T-cell (primary cell): ENCODE data around the gene RAB20. TPM values are rescaled to one million over a fixed set of nuclear protein-coding genes. Genes with fewer than 3 reads are reported as not detected.

Experiments
- ATAC-seq, 4 experiments: fragments of 200-7000 bp in 3 of 4; fragments of 150-1000 bp in 1 of 4; cut with Tn5 transposase; replicated peaks in 1 of 4; 1 replicate in 3 of 4; 2 replicates in 1 of 4; pipeline ENCODE4 v1.10.0; 2021; ENCODE audit warnings: moderate library complexity in 3 of 4, mild to moderate bottlenecking in 2 of 4, moderate number of reproducible peaks in 1 of 4
- CTCF ChIA-PET, 2 donors: fragments of 300-600 bp; sonication (Branson Sonifier 250); formaldehyde crosslinking; loops; one replicate each; lab custom pipeline; 2022; ENCODE audit warnings: antibody characterized with exemption in 2 of 2; lab: Charles Lee
- POLR2A ChIA-PET, 2 donors: fragments of 300-600 bp; sonication (Branson Sonifier 250); formaldehyde crosslinking; loops; one replicate each; lab custom pipeline; 2022; ENCODE audit warnings: antibody characterized with exemption in 2 of 2; lab: Charles Lee
- DNase-seq, 35 experiments: peaks; one replicate each; pipeline versions ENCODE4 v3.0.0 to v3.0.0-alpha.2; 2013 to 2023
- H3K27ac ChIP-seq: one replicate; pipeline ENCODE4 v1.5.1; 2013; ENCODE audit warnings: low read length
- H3K27me3 ChIP-seq, 2 experiments: replicated peaks in 1 of 2; 1 replicate in 1 of 2; 2 replicates in 1 of 2; pipeline versions ENCODE4 v1.6.1 to v1.7.0; 2013; ENCODE audit warnings: low read length in 1 of 2, mixed read lengths in 1 of 2; ENCODE audit not compliant: control insufficient read depth in 2 of 2, insufficient read depth in 2 of 2; ENCODE audit errors: extremely low read depth in 1 of 2
- H3K36me3 ChIP-seq, 2 donors: 1 replicate in 1 of 2; 2 replicates in 1 of 2; pipeline versions ENCODE4 v1.6.1 to v1.7.0; 2013; ENCODE audit warnings: low read length in 1 of 2; ENCODE audit not compliant: control insufficient read depth in 2 of 2, insufficient read depth in 1 of 2; ENCODE audit errors: extremely low read depth in 1 of 2
- H3K4me1 ChIP-seq, 2 experiments: 1 replicate in 1 of 2; 2 replicates in 1 of 2; pipeline versions ENCODE4 v1.6.1 to v1.7.0; 2013; ENCODE audit warnings: low read length in 2 of 2, mixed read lengths in 1 of 2; ENCODE audit not compliant: insufficient read depth in 2 of 2, control insufficient read depth in 1 of 2; ENCODE audit errors: extremely low read depth in 1 of 2
- H3K4me3 ChIP-seq, 2 donors: 1 replicate in 1 of 2; 2 replicates in 1 of 2; pipeline versions ENCODE4 v1.5.1 to v1.7.0; 2013; ENCODE audit warnings: mild to moderate bottlenecking in 2 of 2, low read length in 1 of 2, moderate library complexity in 1 of 2; ENCODE audit not compliant: control insufficient read depth in 1 of 2; ENCODE audit errors: extremely low read depth in 1 of 2
- H3K9me3 ChIP-seq: 2 replicates; pipeline ENCODE4 v1.7.0; 2013
- H3K27ac Mint-ChIP-seq, 2 donors: one replicate each; pipeline ENCODE4 v1.8.0; 2020 to 2021; ENCODE audit warnings: mild to moderate bottlenecking in 2 of 2, mixed read lengths in 2 of 2
- H3K27me3 Mint-ChIP-seq, 2 donors: one replicate each; pipeline ENCODE4 v1.8.0; 2021 to 2022; ENCODE audit warnings: mixed read lengths in 2 of 2
- H3K36me3 Mint-ChIP-seq: one replicate; pipeline ENCODE4 v1.8.0; 2021; ENCODE audit warnings: mixed read lengths
- H3K4me1 Mint-ChIP-seq, 3 donors: one replicate each; pipeline ENCODE4 v1.8.0; 2020 to 2022; ENCODE audit warnings: mixed read lengths in 3 of 3, mild to moderate bottlenecking in 1 of 3
- H3K4me3 Mint-ChIP-seq, 3 donors: one replicate each; pipeline ENCODE4 v1.8.0; 2020 to 2022; ENCODE audit warnings: mild to moderate bottlenecking in 3 of 3, mixed read lengths in 3 of 3, moderate library complexity in 3 of 3
- H3K9me3 Mint-ChIP-seq, 3 donors: one replicate each; pipeline ENCODE4 v1.8.0; 2020 to 2022; ENCODE audit warnings: mixed read lengths in 3 of 3
- WGBS: methylation state at CpG from one replicate; pipeline ENCODE4 v1.1.5; 2013; ENCODE audit warnings: missing lambda C conversion rate; ENCODE audit not compliant: insufficient coverage; 5-methylcytosine and 5-hydroxymethylcytosine counted together
- total RNA-seq, 35 experiments: library from RNA in 6 of 35; stranded (reverse) in 6 of 35; fragments of 120-200 nt in 1 of 35; gene quantifications; one replicate each; pipeline versions ENCODE4 v1.2.1 to v1.2.4 and lab custom pipeline; 2013 to 2026

Gene RAB20
- total RNA-seq, 5 donors from 2014 or later (not counting 1 experiment from before 2014, with no cell fraction given), result 0.47 to 3.1 (median 2.1) TPM

DNA sequence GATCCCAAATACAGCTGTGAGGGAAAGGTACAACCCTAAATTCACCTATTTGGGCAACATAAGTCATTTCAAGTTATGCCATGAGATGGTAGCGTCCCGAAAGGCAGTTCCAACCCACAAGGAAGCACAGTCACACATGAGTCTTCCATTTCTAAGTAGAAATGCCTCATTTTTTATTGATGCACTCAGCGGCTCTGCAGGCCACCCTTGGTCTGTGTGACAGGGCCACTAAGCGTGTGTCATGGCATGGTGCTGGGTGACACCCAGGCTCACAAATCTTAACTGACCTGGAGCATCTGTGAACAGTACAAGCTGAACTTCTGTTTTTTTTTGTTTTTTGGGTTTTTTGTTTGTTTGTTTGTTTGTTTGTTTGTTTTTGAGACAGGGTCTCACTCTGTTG, 15.1 kb downstream of the RAB20 start:
- Histone ChIP-seq H3K4me1 (no peaks in the 10 kb centered on the region), H3K4me3 (no peak overlapping the region), H3K36me3 (no peaks in the 10 kb centered on the region), H3K27me3 (peaks cover 0 to 2% of the 10 kb centered on the region in 2 experiments), H3K27ac (no peak overlapping the region), H3K9me3 (no peaks in the 10 kb centered on the region)
- Mint-ChIP-seq H3K36me3 (peaks cover 11% of the 10 kb centered on the region), H3K4me1 (no peaks in the 10 kb centered on the region), H3K27me3 (no peaks in the 10 kb centered on the region), H3K4me3 (no peak overlapping the region), H3K9me3 (peaks cover 0 to 5% (median 0%) of the 10 kb centered on the region in 3 donors), H3K27ac (no peak overlapping the region)
- POLR2A ChIA-PET, result no interaction called here
- ATAC-seq (no peak), DNase-seq (no peak)
- WGBS, result 92% methylated on average over 4 of the region's 4 CpGs
- CTCF ChIA-PET, result no interaction called here

DNA sequence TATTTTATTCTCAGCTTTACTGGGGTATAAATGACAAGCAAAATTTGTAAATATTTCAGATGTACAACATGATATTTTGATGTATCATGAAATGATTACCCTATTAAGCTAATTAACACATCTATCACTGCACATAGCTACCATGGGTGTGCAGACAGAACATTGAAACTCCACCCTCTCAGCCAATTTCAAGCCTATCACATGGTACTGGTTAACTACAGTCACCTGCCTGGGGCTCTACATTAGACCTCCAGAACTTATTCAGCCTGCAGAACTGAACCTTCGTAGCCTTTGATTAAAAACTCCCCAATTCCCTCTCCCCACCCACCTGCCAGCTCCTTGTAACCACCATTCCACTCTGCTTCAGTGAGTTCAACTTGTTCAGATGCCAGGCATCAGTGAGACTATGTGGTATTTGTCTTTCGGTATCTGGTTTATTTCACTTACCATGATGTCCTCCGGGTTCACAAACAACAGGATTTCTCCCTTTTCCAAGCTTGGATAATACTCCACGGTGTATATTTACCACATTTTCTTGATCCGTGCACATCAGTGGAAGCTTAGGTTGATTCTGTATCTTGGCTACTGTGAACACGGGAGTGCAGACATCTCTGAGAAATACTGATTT, 19.2 kb downstream of the RAB20 start:
- no CpG with 5 or more reads among the region's 6 CpGs for WGBS
- H3K9me3 Mint-ChIP-seq, result peaks cover 0 to 5% (median 0%) of the 10 kb centered on the region in 3 donors
- no peak overlapping the region for H3K4me3 Mint-ChIP-seq
- Histone ChIP-seq H3K36me3 (no peaks in the 10 kb centered on the region), H3K27me3 (peaks cover 0 to 2% of the 10 kb centered on the region in 2 experiments), H3K4me1 (no peaks in the 10 kb centered on the region), H3K4me3 (no peak overlapping the region), H3K9me3 (no peaks in the 10 kb centered on the region), H3K27ac (no peak overlapping the region)
- no peak overlapping the region for H3K27ac Mint-ChIP-seq
- H3K4me1 Mint-ChIP-seq, result peaks cover 3 to 7% (median 4%) of the 10 kb centered on the region in 3 donors
- no peaks in the 10 kb centered on the region for H3K27me3 Mint-ChIP-seq
- peaks cover 9% of the 10 kb centered on the region for H3K36me3 Mint-ChIP-seq
- ChIA-PET CTCF (interaction anchor here in 1 of 2 donors (0.6 kb wide), 1 partner anchor 20 kb away, joined by 6 read pairs; no protein-coding TSS in a partner anchor), POLR2A (no interaction called here)
- no peak for DNase-seq
- no peak for ATAC-seq

- Histone ChIP-seq H3K27ac (no peak overlapping the region), H3K4me3 (no peak overlapping the region), H3K27me3 (peaks cover 0 to 2% of the 10 kb centered on the region in 2 experiments), H3K4me1 (no peaks in the 10 kb centered on the region), H3K36me3 (no peaks in the 10 kb centered on the region), H3K9me3 (no peaks in the 10 kb centered on the region)
- ATAC-seq (no peak), DNase-seq (no peak)
- no peaks in the 10 kb centered on the region for H3K27me3 Mint-ChIP-seq
- H3K4me1 Mint-ChIP-seq, result peaks cover 5 to 8% (median 6%) of the 10 kb centered on the region in 3 donors
- H3K9me3 Mint-ChIP-seq, result peaks cover 0 to 5% (median 0%) of the 10 kb centered on the region in 3 donors
- POLR2A ChIA-PET, result no interaction called here
- no peak overlapping the region for H3K4me3 Mint-ChIP-seq
- peaks cover 3% of the 10 kb centered on the region for H3K36me3 Mint-ChIP-seq
- WGBS, result 89% methylated on average over 4 of the region's 4 CpGs
- no peak overlapping the region for H3K27ac Mint-ChIP-seq
- CTCF ChIA-PET, result no interaction called here
Observed at GRCh38 chr13:110541526-110541920, 20.0 kb downstream of the RAB20 start.

DNA sequence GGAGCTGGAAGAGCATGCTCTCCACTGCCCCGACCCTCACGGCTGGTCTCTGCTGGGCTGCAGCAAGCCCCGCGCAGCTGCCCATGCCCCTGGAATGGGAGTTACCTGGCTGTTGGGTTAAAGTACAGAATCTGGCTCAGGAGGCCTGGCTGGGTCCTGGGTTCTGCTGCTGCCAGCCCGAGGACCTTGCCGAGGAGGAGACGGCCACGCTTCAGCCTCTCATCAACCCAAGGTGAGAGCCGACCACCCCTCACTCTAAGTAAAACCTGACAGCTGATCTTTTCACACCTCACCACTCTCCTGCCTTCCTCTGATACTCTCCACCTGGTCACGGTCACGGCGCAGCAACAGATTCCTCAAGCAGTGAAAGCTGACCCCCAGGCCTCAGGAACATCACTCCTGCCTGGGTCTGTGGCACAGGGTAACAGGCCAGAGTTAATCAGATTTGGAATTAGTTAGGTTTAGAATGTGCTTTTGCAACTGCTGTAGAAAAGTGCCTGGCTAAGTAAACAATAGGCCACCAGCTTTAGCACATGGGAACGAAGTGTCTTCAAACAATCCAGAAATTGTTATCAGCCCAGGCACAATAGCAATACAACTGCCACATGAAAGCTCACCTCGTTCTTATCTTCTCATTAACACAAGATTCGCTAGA, 20.5 kb downstream of the RAB20 start:
- Mint-ChIP-seq H3K27me3 (no peaks in the 10 kb centered on the region), H3K4me1 (peaks cover 9 to 13% (median 10%) of the 10 kb centered on the region in 3 donors), H3K4me3 (no peak overlapping the region), H3K36me3 (peaks cover 3% of the 10 kb centered on the region), H3K9me3 (peaks cover 0 to 3% (median 0%) of the 10 kb centered on the region in 3 donors), H3K27ac (no peak overlapping the region)
- Histone ChIP-seq H3K27me3 (peaks cover 0 to 2% of the 10 kb centered on the region in 2 experiments), H3K4me1 (peaks cover 0 to 3% of the 10 kb centered on the region in 2 experiments), H3K9me3 (no peaks in the 10 kb centered on the region), H3K27ac (no peak overlapping the region), H3K4me3 (no peak overlapping the region), H3K36me3 (no peaks in the 10 kb centered on the region)
- no peak for ATAC-seq
- no peak for DNase-seq
- CTCF ChIA-PET, result no interaction called here
- POLR2A ChIA-PET, result no interaction called here
- WGBS, result 83% methylated on average over 6 of the region's 15 CpGs

- no peak for ATAC-seq
- peaks cover 0 to 3% of the 10 kb centered on the region in 2 experiments for H3K4me1 ChIP-seq
- POLR2A ChIA-PET, result no interaction called here
- Mint-ChIP-seq H3K36me3 (peaks cover 2% of the 10 kb centered on the region), H3K27ac (no peak overlapping the region), H3K9me3 (peaks cover 0 to 1% (median 0%) of the 10 kb centered on the region in 3 donors), H3K4me1 (peaks cover 9 to 15% (median 10%) of the 10 kb centered on the region in 3 donors), H3K4me3 (no peak overlapping the region), H3K27me3 (no peaks in the 10 kb centered on the region)
- H3K9me3 ChIP-seq, result no peaks in the 10 kb centered on the region
- no peak overlapping the region for H3K27ac ChIP-seq
- no CpG with 5 or more reads among the region's 5 CpGs for WGBS
- no peak for DNase-seq
- CTCF ChIA-PET, result interaction anchor here in 1 of 2 donors (0.7 kb wide), 1 partner anchor 15 kb away, joined by 3 read pairs; no protein-coding TSS in a partner anchor
- H3K4me3 ChIP-seq, result no peak overlapping the region
- H3K36me3 ChIP-seq, result no peaks in the 10 kb centered on the region
- H3K27me3 ChIP-seq, result no peaks in the 10 kb centered on the region
Observed at GRCh38 chr13:110539894-110540293, 21.6 kb downstream of the RAB20 start.

- H3K9me3 Mint-ChIP-seq, result no peaks in the 10 kb centered on the region
- DNase-seq (no peak), ATAC-seq (no peak)
- H3K27me3 Mint-ChIP-seq, result no peaks in the 10 kb centered on the region
- Histone ChIP-seq H3K4me3 (no peak overlapping the region), H3K9me3 (no peaks in the 10 kb centered on the region), H3K27ac (no peak overlapping the region), H3K36me3 (no peaks in the 10 kb centered on the region), H3K27me3 (no peaks in the 10 kb centered on the region), H3K4me1 (peaks cover 0 to 3% of the 10 kb centered on the region in 2 experiments)
- WGBS, result 48% methylated on average over 4 of the region's 5 CpGs
- H3K27ac Mint-ChIP-seq, result no peak overlapping the region
- CTCF ChIA-PET, result no interaction called here
- no peak overlapping the region for H3K4me3 Mint-ChIP-seq
- H3K36me3 Mint-ChIP-seq, result no peaks in the 10 kb centered on the region
- POLR2A ChIA-PET, result no interaction called here
- peaks cover 9 to 15% (median 10%) of the 10 kb centered on the region in 3 donors for H3K4me1 Mint-ChIP-seq
Observed at GRCh38 chr13:110538632-110539031, 22.9 kb downstream of the RAB20 start.
